ENCODE data around the gene NEK3. TPM values are rescaled to one million over a fixed set of nuclear protein-coding genes. Genes with fewer than 3 reads are reported as not detected.
"Not testable (repeated sequence)": the region's sequence is repeated elsewhere in the genome, so short reads cannot be mapped to it uniquely, and the experiment has no call there.

The NEK3 gene
- total and polyA plus RNA-seq, 4 donors, result 3.0 to 4.4 (median 3.9) TPM

DNA sequence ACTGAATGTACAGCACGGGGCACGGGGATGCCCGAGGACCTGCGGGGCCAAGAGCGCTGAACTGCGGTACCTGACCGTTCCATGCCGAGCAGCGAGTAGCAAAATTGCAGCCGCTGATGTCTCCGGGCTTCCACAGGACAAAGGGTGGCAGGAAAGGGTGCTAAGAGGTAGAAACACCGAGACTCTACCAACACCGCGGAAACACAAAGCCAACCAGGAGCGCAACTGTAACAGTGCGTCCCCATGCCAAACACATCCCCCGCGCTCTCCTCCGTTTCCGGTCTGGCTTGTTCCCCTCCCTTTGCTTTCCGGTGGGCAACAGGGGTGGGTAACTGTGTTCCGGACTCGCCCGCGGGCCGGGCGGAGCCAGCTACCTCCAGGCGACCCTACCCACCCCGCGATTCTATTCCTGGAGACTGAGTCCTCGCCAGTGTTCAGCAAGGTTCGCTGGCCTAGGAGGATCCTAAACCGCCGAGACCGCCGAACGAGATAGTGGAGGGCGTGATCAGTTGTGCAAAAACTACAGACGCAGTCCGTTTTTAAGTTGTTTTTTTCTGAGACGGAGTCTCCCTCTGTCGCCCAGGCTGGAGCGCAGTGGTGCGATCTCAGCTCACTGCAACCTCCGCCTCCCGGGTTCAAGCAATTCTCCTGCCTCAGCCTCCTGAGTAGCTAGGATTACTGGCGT, 34.9 kb upstream of the NEK3 start (continued):
- TF ChIP-seq REST (IDR thresholded peaks at IDR 0.05), result peak; percentile 62
- peak; percentile 56 to 63 for TF ChIP-seq RXRA (IDR thresholded peaks at IDR 0.05)
- TF ChIP-seq RAD21 (IDR thresholded peaks at IDR 0.05), result peak; percentile 44 to 64
- TF ChIP-seq, protein P1, sequence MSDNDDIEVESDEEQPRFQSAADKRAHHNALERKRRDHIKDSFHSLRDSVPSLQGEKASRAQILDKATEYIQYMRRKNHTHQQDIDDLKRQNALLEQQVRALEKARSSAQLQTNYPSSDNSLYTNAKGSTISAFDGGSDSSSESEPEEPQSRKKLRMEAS (IDR thresholded peaks at IDR 0.05), result peak; percentile 76
- TF ChIP-seq, protein P2, sequence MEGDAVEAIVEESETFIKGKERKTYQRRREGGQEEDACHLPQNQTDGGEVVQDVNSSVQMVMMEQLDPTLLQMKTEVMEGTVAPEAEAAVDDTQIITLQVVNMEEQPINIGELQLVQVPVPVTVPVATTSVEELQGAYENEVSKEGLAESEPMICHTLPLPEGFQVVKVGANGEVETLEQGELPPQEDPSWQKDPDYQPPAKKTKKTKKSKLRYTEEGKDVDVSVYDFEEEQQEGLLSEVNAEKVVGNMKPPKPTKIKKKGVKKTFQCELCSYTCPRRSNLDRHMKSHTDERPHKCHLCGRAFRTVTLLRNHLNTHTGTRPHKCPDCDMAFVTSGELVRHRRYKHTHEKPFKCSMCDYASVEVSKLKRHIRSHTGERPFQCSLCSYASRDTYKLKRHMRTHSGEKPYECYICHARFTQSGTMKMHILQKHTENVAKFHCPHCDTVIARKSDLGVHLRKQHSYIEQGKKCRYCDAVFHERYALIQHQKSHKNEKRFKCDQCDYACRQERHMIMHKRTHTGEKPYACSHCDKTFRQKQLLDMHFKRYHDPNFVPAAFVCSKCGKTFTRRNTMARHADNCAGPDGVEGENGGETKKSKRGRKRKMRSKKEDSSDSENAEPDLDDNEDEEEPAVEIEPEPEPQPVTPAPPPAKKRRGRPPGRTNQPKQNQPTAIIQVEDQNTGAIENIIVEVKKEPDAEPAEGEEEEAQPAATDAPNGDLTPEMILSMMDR (IDR thresholded peaks at IDR 0.05; ENCODE audit: low read depth, low read length, missing input control), result no peak

DNA sequence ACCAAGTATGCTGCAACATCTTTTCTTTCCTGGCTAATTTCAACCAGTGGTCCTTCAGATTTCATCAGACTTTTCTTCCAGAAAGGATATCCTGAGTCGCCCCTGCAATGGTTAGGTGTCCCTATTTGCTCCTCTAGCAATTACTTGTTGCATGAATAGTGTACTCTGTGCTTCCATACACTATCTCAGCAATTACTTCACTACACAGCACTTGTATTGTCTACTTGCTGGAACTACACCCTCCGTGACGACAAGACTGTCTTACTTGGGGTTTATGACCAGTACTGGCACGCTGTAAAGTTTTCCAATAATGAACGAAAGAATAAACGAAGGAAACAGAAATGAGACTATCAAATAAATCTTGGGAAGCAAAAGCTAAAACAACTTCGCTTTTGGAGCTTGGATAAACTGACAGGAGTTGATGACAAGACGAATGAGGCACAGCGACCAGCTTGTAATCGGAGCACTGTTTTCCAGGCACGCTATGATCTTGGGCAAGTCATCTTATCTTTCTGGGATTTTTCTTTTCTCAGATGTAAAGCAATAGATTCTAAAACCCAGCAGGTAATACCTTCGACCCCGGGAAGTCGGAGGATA, 34.3 kb upstream of the NEK3 start:
- H3K36me3 ChIP-seq (ENCODE audit: control insufficient read depth in 4 of 4, insufficient read depth in 3 of 4, low read depth in 1 of 4, low read length in 3 of 4); H3K27me3 ChIP-seq (ENCODE audit: control insufficient read depth in 4 of 4, insufficient read depth in 4 of 4, low read length in 3 of 4); DNase-seq (ENCODE audit: low spot score); H3K9me3 ChIP-seq (ENCODE audit: control insufficient read depth in 4 of 4, low read length in 3 of 4): not testable (repeated sequence)
- H3K4me3 ChIP-seq (ENCODE audit: low read depth in 1 of 3, low read length in 3 of 3), result peak overlapping the region; percentile 66 to 99 (median 92)
- under 1% methylated on average over 14 of the region's 14 CpGs for WGBS
- peak overlapping the region; percentile 56 to 60 for H3K27ac ChIP-seq (ENCODE audit: low read depth in 1 of 2, low read length in 2 of 2)
- H3K4me1 ChIP-seq (ENCODE audit: control insufficient read depth in 4 of 4, insufficient read depth in 4 of 4, low read length in 3 of 4), result peaks cover 4 to 13% (median 11%) of the 10 kb centered on the region in 4 donors
- H3K9ac ChIP-seq (ENCODE audit: low read depth in 1 of 2, low read length in 2 of 2), result peak overlapping the region; percentile 29 to 60

GRCh38 chr13:52187424-52188187, 28.2 kb upstream of the NEK3 start:
- H3K9me3 ChIP-seq (ENCODE audit: control insufficient read depth in 4 of 4, low read length in 3 of 4); H3K4me1 ChIP-seq (ENCODE audit: control insufficient read depth in 4 of 4, insufficient read depth in 4 of 4, low read length in 3 of 4); H3K9ac ChIP-seq (ENCODE audit: low read depth in 1 of 2, low read length in 2 of 2); H3K27me3 ChIP-seq (ENCODE audit: control insufficient read depth in 4 of 4, insufficient read depth in 4 of 4, low read length in 3 of 4); H3K4me3 ChIP-seq (ENCODE audit: low read depth in 1 of 3, low read length in 3 of 3); H3K27ac ChIP-seq (ENCODE audit: low read depth in 1 of 2, low read length in 2 of 2); DNase-seq (ENCODE audit: low spot score): not testable (repeated sequence)
- 91% methylated on average over 4 of the region's 4 CpGs for WGBS
- H3K36me3 ChIP-seq (ENCODE audit: control insufficient read depth in 4 of 4, insufficient read depth in 3 of 4, low read depth in 1 of 4, low read length in 3 of 4), result peaks cover 1 to 11% (median 5%) of the 10 kb centered on the region in 4 donors

DNA sequence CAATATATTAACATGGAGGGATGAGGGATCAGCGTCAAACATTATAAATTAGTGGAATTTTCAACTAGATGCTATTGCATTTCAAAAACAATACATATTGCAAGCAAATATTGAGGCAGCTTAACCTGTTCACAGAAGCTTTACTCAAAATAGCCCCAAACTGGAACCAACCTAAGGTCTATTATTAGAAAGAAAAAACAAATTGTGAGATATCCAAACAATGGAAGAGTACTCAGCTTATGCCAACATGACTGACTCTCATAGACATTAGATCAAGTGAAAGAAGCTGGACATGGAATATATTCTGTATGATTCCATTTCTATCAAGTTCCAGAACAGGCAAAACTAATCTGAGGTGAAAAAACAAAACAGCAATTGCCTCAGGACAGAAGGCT, 27.6 kb upstream of the NEK3 start:
- no peaks in the 10 kb centered on the region for H3K27me3 ChIP-seq (ENCODE audit: control insufficient read depth in 4 of 4, insufficient read depth in 4 of 4, low read length in 3 of 4)
- TF ChIP-seq, protein P3, sequence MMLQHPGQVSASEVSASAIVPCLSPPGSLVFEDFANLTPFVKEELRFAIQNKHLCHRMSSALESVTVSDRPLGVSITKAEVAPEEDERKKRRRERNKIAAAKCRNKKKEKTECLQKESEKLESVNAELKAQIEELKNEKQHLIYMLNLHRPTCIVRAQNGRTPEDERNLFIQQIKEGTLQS (IDR thresholded peaks at IDR 0.05), result no peak
- TF ChIP-seq EGR1 (IDR thresholded peaks at IDR 0.05; ENCODE audit: low read depth in 2 of 2) (no peak), YY1 (IDR thresholded peaks at IDR 0.05) (no peak)
- H3K27ac ChIP-seq (ENCODE audit: low read depth in 1 of 2, low read length in 2 of 2), result no peak overlapping the region
- H3K4me1 ChIP-seq (ENCODE audit: control insufficient read depth in 4 of 4, insufficient read depth in 4 of 4, low read length in 3 of 4), result no peaks in the 10 kb centered on the region
- H3K4me3 ChIP-seq (ENCODE audit: low read depth in 1 of 3, low read length in 3 of 3), result no peak overlapping the region
- peaks cover 1 to 11% (median 5%) of the 10 kb centered on the region in 4 donors for H3K36me3 ChIP-seq (ENCODE audit: control insufficient read depth in 4 of 4, insufficient read depth in 3 of 4, low read depth in 1 of 4, low read length in 3 of 4)
- H3K9ac ChIP-seq (ENCODE audit: low read depth in 1 of 2, low read length in 2 of 2), result no peak overlapping the region
- DNase-seq (ENCODE audit: low spot score), result no peak
- WGBS, result 98% methylated on average over 1 of the region's 1 CpG
- H3K9me3 ChIP-seq (ENCODE audit: control insufficient read depth in 4 of 4, low read length in 3 of 4), result no peaks in the 10 kb centered on the region

- not testable (repeated sequence) for H3K4me3 ChIP-seq (ENCODE audit: low read depth in 1 of 3, low read length in 3 of 3); H3K27me3 ChIP-seq (ENCODE audit: control insufficient read depth in 4 of 4, insufficient read depth in 4 of 4, low read length in 3 of 4); H3K4me1 ChIP-seq (ENCODE audit: control insufficient read depth in 4 of 4, insufficient read depth in 4 of 4, low read length in 3 of 4); H3K9ac ChIP-seq (ENCODE audit: low read depth in 1 of 2, low read length in 2 of 2); H3K27ac ChIP-seq (ENCODE audit: low read depth in 1 of 2, low read length in 2 of 2); H3K9me3 ChIP-seq (ENCODE audit: control insufficient read depth in 4 of 4, low read length in 3 of 4); DNase-seq (ENCODE audit: low spot score)
- WGBS, result 63% methylated on average over 5 of the region's 5 CpGs
- peaks cover 8 to 15% (median 11%) of the 10 kb centered on the region in 4 donors for H3K36me3 ChIP-seq (ENCODE audit: control insufficient read depth in 4 of 4, insufficient read depth in 3 of 4, low read depth in 1 of 4, low read length in 3 of 4)
These were observed 22.0 kb upstream of the NEK3 start for GRCh38 chr13:52181316-52181954.
